ENCODE measurements around the gene PIWIL4. TPM values are rescaled to one million over a fixed set of nuclear protein-coding genes. Genes with fewer than 3 reads are reported as not detected.

The PIWIL4 gene
- 0.28 TPM for total RNA-seq

- ATAC-seq (no peak), DNase-seq (ENCODE audit: low spot score) (no peak)
These were observed at the start of gene PIWIL4 for GRCh38 chr11:94567181-94567670. PIWIL4 (plus strand) TSS chr11:94567368; CDS start chr11:94567519, 151 bp downstream.

GRCh38 chr11:94518300-94518699 is 48.9 kb upstream of the PIWIL4 start:
- no peak for DNase-seq (ENCODE audit: low spot score)

GRCh38 chr11:94519478-94520084 is 47.6 kb upstream of the PIWIL4 start:
- no peak for DNase-seq (ENCODE audit: low spot score)
- peak; percentile 79 for ATAC-seq

More at GRCh38 chr11:94518300-94518699, 48.9 kb upstream of the PIWIL4 start:
- ATAC-seq: no peak

GRCh38 chr11:94521684-94522083 is 45.5 kb upstream of the PIWIL4 start:
- peak; percentile 69 for ATAC-seq

GRCh38 chr11:94524341-94524740 is 42.8 kb upstream of the PIWIL4 start:
- ATAC-seq (no peak), DNase-seq (ENCODE audit: low spot score) (no peak)

More at GRCh38 chr11:94521684-94522083, 45.5 kb upstream of the PIWIL4 start:
- no peak for DNase-seq (ENCODE audit: low spot score)

DNA sequence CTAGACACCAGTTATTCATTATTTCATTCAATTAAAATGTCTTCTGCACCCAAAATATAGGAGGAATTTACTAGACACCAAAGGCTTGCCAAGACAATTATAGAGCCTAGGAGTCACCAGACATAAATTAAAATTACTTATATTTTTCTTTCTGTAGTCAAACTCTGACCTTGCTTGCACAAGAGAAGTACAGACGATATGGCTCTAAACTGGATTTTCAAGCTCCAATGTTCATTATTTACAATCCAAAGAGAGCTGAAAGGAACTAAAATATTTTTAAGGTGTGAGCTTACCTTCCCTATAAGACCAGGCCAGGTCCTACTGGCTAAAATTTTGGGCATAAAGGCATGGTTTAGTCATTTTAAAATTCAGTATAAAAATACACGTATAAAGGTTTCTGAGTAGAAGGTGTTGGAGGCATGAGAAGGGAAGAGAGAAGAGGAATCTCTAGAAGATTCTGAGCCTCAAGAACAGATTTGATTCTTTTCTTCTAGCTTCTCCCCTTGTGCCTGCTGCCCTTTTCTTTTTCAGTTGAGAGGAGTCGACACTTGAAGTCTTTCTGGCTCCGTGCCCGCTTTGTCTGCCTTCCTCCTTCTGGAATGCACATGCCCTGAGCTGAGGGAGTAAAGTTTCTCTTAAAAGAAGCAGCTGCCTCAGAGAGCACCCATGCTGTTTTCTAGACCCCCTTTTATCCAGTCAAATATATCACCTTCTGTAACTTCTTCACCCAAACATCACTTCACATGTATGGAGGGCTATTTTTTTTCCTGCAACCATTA is 41.4 kb upstream of the PIWIL4 start:
- DNase-seq (ENCODE audit: low spot score) (no peak), ATAC-seq (no peak)

GRCh38 chr11:94526645-94527438 is 40.3 kb upstream of the PIWIL4 start:
- no peak for ATAC-seq
- DNase-seq (ENCODE audit: low spot score): no peak

GRCh38 chr11:94528551-94528950 is 38.6 kb upstream of the PIWIL4 start:
- ATAC-seq (no peak), DNase-seq (ENCODE audit: low spot score) (no peak)

- DNase-seq (ENCODE audit: low spot score) (no peak), ATAC-seq (no peak)
These were observed 35.0 kb upstream of the PIWIL4 start for GRCh38 chr11:94532211-94532610.

DNA sequence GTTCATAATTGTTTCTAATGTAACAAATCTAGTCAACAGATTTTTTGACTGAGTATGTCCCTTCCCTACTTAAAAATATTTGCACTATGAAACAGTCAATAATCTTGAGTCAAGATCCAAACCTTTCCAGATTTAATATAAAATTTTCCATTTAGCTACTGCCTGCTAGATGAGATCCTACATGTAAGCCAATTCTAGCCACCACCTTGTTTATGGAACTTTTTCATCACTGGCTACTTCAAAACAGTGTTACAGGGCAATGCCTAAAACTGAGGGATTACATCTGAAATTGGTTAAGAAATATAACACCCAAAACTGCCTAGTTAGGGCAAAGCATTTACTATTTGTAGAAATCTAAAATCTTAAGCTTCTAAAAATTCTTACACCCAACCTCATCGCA is 34.0 kb upstream of the PIWIL4 start:
- no peak for DNase-seq (ENCODE audit: low spot score)
- ATAC-seq: no peak

- no peak for DNase-seq (ENCODE audit: low spot score)
- no peak for ATAC-seq
These were observed 33.2 kb upstream of the PIWIL4 start for GRCh38 chr11:94533696-94534630.

DNA sequence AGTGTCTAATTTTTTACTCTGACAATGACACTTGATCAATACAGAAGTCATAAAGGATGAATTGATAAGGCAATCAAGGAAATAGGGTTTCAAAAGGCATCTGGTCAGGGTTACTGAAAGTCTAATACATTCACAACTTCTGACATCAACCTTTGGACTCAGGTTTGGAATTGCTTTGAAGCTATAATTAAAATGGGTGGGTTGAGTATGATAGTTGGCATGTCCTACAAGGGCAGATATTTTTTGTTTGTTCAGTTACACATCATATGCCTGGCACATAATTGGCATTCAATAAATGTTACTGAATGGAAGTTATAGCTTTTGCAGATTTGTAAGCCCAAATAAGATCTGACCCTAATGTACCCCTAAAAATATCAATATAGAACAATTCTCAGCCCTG is 30.8 kb upstream of the PIWIL4 start:
- no peak for ATAC-seq
- DNase-seq (ENCODE audit: low spot score): no peak

DNA sequence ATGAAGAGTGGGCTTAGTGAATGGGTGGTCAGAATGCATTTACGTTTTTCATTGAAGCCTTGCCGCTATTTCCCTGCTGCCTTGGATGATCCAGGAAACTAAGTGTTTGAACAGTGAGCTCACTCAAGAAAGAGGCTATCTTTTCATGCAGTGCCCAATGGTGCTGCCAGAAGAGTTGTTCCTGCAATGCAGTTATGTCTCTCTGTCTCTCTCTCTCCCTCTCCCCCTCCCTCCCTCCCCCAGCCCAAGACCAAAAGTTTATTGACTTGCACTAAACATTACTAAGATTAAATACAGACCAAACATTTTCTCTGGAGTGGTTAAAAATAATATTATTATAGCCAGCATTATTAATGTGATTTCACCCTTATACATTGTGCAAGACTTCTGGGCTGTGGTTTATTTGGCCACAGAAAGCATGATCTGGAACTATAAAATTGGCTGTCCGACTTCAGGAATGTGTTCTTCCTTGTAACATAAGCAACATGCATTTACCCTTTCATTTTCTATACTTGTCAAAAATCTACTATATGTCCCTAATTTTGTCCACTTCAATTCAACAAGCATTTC is 30.1 kb upstream of the PIWIL4 start:
- DNase-seq (ENCODE audit: low spot score) (no peak), ATAC-seq (no peak)

GRCh38 chr11:94539420-94539819 is 27.7 kb upstream of the PIWIL4 start:
- ATAC-seq: no peak
- DNase-seq (ENCODE audit: low spot score): no peak

GRCh38 chr11:94543695-94544645 is 23.2 kb upstream of the PIWIL4 start, which contains the start of gene FUT4:
FUT4 (plus strand) TSS chr11:94543921; CDS start chr11:94544134, 213 bp downstream.
- DNase-seq (ENCODE audit: low spot score): peak; percentile 89
- ATAC-seq: peak; percentile 95

DNA sequence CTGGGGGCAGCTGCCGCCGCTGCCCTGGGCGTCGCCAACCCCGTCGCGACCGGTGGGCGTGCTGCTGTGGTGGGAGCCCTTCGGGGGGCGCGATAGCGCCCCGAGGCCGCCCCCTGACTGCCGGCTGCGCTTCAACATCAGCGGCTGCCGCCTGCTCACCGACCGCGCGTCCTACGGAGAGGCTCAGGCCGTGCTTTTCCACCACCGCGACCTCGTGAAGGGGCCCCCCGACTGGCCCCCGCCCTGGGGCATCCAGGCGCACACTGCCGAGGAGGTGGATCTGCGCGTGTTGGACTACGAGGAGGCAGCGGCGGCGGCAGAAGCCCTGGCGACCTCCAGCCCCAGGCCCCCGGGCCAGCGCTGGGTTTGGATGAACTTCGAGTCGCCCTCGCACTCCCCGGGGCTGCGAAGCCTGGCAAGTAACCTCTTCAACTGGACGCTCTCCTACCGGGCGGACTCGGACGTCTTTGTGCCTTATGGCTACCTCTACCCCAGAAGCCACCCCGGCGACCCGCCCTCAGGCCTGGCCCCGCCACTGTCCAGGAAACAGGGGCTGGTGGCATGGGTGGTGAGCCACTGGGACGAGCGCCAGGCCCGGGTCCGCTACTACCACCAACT is 22.4 kb upstream of the PIWIL4 start:
- DNase-seq (ENCODE audit: low spot score) (peak; percentile 49), ATAC-seq (no peak)

GRCh38 chr11:94545264-94546161 is 21.7 kb upstream of the PIWIL4 start:
- no peak for ATAC-seq
- DNase-seq (ENCODE audit: low spot score): peak; percentile 53

Measured in left lobe of liver (tissue), 2 donors.